Measurements from ENCODE around the gene ACTR3C. TPM values are rescaled to one million over a fixed set of nuclear protein-coding genes. Genes with fewer than 3 reads are reported as not detected.

Gene ACTR3C
- total RNA-seq, 4 donors from 2014 or later = 0.38 to 2.0 (median 0.58) TPM

DNA sequence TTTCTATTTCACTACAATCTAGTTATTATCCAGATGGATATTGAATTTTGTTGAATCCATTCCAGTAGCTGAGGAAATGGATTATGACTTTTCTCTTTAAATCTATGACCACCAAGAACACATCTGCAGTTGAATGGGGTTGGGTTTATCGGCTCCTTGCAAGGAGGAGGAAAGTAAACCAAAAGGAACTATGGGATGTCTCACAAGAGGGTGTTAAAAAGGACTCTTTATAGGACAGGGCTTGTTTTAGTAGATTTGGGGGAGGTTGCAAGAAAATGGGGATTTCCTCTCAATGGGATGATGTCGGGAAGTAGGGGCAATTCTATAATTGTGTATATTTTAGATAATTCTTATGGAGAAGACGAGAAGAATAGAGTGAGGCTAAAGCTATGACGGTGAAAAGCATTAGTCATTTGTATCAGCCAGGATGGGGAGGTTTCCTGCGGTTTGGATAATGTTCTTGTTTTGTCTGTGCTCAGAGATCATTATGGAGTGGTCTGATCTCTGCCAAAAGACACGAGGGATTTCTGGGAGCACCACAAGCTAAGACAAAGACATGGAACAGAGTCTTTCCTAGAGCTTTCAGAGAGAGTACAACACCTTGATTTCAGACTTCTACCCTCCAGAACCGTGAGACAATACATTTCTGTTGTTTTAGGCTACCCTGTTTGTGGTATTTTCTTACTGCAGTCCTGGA is 5.4 kb downstream of the ACTR3C start:
- TF ChIP-seq, protein P1, sequence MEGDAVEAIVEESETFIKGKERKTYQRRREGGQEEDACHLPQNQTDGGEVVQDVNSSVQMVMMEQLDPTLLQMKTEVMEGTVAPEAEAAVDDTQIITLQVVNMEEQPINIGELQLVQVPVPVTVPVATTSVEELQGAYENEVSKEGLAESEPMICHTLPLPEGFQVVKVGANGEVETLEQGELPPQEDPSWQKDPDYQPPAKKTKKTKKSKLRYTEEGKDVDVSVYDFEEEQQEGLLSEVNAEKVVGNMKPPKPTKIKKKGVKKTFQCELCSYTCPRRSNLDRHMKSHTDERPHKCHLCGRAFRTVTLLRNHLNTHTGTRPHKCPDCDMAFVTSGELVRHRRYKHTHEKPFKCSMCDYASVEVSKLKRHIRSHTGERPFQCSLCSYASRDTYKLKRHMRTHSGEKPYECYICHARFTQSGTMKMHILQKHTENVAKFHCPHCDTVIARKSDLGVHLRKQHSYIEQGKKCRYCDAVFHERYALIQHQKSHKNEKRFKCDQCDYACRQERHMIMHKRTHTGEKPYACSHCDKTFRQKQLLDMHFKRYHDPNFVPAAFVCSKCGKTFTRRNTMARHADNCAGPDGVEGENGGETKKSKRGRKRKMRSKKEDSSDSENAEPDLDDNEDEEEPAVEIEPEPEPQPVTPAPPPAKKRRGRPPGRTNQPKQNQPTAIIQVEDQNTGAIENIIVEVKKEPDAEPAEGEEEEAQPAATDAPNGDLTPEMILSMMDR (IDR thresholded peaks at IDR 0.05; ENCODE audit: low read depth) = no peak

DNA sequence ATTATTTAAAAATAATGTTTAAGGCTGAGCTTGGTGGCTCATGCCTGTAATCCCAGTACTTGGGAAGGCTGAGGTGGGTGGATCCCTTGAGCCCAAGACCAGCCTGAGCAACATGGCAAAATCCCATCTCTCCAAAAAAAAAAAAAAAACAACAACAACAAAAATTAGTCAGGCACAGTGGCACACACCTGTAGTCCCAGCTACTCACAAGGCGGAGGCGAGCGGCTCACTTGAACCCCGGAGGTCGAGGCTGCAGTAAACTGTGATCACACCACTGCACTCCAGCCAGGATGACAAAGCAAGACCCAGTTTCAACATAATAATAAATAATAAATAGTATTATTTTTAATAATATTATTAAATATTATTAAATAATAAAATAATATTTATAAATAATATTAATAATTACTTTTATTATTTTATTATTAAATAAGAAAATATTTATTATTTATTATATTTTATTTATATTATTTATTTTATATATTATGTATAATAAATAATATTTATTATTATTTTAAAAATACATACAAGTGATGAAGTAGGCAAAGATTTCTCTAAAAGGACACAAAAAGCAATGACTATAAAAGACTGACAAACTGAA is 8.6 kb downstream of the ACTR3C start:
- TF ChIP-seq, protein P1 (IDR thresholded peaks at IDR 0.05; ENCODE audit: low read depth) = no peak

DNA sequence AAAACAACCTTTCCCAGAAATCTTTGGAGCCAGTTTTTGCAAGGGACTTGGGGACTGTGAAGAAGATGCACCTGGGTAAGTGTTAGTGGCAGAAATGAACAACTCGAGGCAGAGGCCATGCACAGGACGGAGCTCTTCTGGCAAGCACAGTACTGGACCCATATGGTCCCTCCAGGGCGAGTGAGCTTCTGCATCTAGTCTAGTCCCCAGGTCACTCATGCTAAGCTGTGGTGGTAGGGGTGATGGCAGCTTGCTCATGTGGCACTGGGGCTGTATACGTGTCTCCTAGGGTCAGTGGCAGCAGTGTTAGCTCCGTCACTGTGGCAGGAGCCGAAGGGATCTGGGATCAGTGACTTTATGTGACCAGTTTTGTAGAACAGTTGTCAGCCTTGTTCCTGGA is 9.5 kb downstream of the ACTR3C start:
- TF ChIP-seq, protein P1 (IDR thresholded peaks at IDR 0.05; ENCODE audit: low read depth) = no peak

DNA sequence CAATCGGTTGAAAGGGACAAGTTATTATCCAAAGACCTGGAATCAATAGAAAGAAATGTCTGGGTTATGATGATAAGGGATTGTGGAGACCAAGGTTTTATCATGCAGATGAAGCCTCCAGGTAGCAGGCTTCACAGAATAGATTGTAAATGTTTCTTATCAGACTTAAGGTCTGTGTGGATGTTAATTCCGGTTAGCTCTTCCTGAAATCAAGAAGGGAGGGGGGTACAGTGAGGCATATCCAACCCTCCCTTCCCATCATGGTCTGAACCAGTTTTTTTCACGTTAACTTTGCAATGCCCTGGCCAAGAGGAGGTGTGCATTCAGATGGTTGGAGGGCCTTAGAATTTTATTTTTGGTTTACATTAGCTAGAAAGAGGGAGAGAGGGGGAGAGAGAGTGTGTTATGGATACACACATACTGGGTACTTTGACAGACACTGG is 10.0 kb downstream of the ACTR3C start:
- TF ChIP-seq, protein P1 (IDR thresholded peaks at IDR 0.05; ENCODE audit: low read depth) = no peak

DNA sequence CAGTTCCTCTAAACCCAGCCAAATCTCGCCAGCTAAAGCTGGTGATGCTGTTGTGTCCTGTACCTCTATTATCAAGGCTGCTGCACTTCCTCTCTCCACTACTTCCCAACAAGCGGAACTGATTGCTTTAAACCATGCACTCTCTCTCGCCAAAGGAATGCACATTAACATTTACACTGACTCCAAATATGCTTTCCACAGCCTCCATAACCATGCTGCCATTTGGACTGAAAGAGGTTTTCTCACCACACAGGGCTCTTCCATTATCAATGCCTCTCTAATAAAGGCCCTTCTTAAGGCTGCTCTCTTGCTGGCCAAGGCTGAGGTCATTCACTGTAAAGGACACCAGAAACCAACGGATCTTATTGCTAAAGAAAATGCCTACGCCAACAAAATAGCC is 11.6 kb downstream of the ACTR3C start:
- TF ChIP-seq, protein P1 (IDR thresholded peaks at IDR 0.05; ENCODE audit: low read depth) = no peak

DNA sequence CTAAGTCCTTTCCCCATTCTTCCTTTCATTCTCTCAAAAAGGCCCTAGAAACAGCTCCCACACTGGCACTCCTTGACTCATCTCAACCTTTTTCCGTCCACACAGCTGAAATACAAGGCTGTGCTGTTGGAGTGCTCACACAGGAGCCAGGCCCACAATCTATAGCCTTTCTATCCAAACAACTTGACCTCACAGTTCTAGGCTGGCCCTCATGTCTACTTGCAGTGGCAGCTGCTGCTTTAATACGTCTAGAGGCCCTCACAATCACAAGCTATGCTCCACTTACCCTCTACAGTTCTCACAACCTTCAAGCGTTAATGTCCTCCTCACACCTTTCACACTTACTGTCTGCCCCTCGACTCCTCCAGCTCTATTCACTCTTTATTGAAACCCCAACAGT is 12.2 kb downstream of the ACTR3C start:
- TF ChIP-seq, protein P1 (IDR thresholded peaks at IDR 0.05; ENCODE audit: low read depth) = no peak

DNA sequence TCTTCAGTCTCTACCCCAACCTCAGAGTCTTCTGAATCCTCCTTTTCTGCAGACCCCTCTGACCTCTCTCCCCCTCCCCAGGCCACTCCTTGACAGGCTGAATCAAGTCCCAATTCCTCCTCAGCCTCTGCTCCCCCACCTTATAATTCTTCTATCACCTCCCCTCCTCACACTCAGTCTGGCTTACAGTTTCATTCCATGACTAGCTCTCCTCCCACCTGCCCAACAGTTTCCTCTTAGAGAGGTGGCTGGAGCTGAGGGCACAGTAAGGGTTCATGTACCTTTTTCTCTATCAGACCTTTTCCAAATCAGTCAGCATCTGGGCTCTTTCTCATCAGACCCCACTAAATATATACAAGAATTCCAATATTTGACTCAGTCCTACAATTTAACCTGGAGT is 14.8 kb downstream of the ACTR3C start:
- TF ChIP-seq, protein P1 (IDR thresholded peaks at IDR 0.05; ENCODE audit: low read depth) = no peak
